HG03469 (cell line): ENCODE measurements around the gene FAM47E.
"Not testable (repeated sequence)": the region's sequence is repeated elsewhere in the genome, so short reads cannot be mapped to it uniquely, and the experiment has no call there.

ENCODE experiments used
- ATAC-seq: cut with Tn5 transposase; IDR thresholded peaks from one replicate; pipeline ENCODE4 v1.9.1; 2021; ENCODE audit warnings: mild to moderate bottlenecking, moderate library complexity, moderate number of reproducible peaks; ENCODE audit not compliant: unreplicated experiment

The FAM47E gene

GRCh38 chr4:76265631-76266218 lies 14.2 kb downstream of the FAM47E start:
- ATAC-seq = no peak

GRCh38 chr4:76266627-76267026 lies 15.1 kb downstream of the FAM47E start:
- ATAC-seq = no peak

- ATAC-seq = no peak
Observed at GRCh38 chr4:76267811-76268210, 16.3 kb downstream of the FAM47E start.

GRCh38 chr4:76270244-76271175 lies 19.0 kb downstream of the FAM47E start:
- ATAC-seq = no peak

GRCh38 chr4:76271248-76271647 lies 19.7 kb downstream of the FAM47E start:
- no peak for ATAC-seq

- no peak for ATAC-seq
Observed at GRCh38 chr4:76272073-76272472, 20.6 kb downstream of the FAM47E start.

GRCh38 chr4:76272582-76272981 lies 21.1 kb downstream of the FAM47E start:
- ATAC-seq = no peak

GRCh38 chr4:76272999-76273398 lies 21.5 kb downstream of the FAM47E start:
- no peak for ATAC-seq

GRCh38 chr4:76275486-76276124 lies 24.1 kb downstream of the FAM47E start:
- no peak for ATAC-seq

- no peak for ATAC-seq
Observed at GRCh38 chr4:76276813-76277212, 25.3 kb downstream of the FAM47E start.

GRCh38 chr4:76277667-76278066 lies 26.1 kb downstream of the FAM47E start:
- no peak for ATAC-seq

GRCh38 chr4:76278583-76278982 lies 27.1 kb downstream of the FAM47E start:
- ATAC-seq = no peak

GRCh38 chr4:76279462-76279861 lies 27.9 kb downstream of the FAM47E start:
- no peak for ATAC-seq

- no peak for ATAC-seq
Observed at GRCh38 chr4:76280488-76281441, 29.2 kb downstream of the FAM47E start.

GRCh38 chr4:76281594-76281993 lies 30.1 kb downstream of the FAM47E start:
- ATAC-seq = not testable (repeated sequence)

GRCh38 chr4:76282941-76283689 lies 31.6 kb downstream of the FAM47E start:
- no peak for ATAC-seq

- ATAC-seq = no peak
Observed at GRCh38 chr4:76283900-76284299, 32.4 kb downstream of the FAM47E start.

- ATAC-seq = not testable (repeated sequence)
Observed at GRCh38 chr4:76287811-76288210, 36.3 kb downstream of the FAM47E start.

- ATAC-seq = no peak
Observed at GRCh38 chr4:76292730-76293129, 41.2 kb downstream of the FAM47E start.

- no peak for ATAC-seq
Observed at GRCh38 chr4:76293772-76294171, 42.3 kb downstream of the FAM47E start.
